ENCODE results near the gene CLCN6. TPM values are rescaled to one million over a fixed set of nuclear protein-coding genes. Genes with fewer than 3 reads are reported as not detected.

CLCN6 gene
- total RNA-seq (2016; rRNA removed; fragmentation: Illumina TruSeq; extraction: Trizol) (10.1 and 19.3 TPM in 2 replicates), polyA plus RNA-seq (2011; rRNA removed) (14.9 and 19.9 TPM in 2 replicates), polyA minus RNA-seq (2011; rRNA and poly(A)+ RNA removed; ENCODE audit: low replicate concordance) (10.8 and 21.4 TPM in 2 replicates), Bru-seq, nascent RNA (percentile 87 among the genes with signal in this experiment), BruChase-seq, experiment 1, labeled RNA remaining after a 6-hour chase (percentile 90 among the genes with signal in this experiment), BruChase-seq, experiment 2, labeled RNA remaining after a 2-hour chase (percentile 93 among the genes with signal in this experiment)
- 3.7 and 4.0 TPM in 2 replicates for total RNA-seq (2016; cell fraction: cytosol; rRNA removed; fragmentation: Illumina TruSeq; extraction: Trizol; ENCODE audit: low read depth)
- total RNA-seq (2016; cell fraction: insoluble cytoplasmic fraction; rRNA removed; fragmentation: Illumina TruSeq; extraction: Trizol) = 7.6 and 20.5 TPM in 2 replicates
- total RNA-seq (2016; cell fraction: membrane; rRNA removed; fragmentation: Illumina TruSeq; extraction: Trizol) = 5.4 and 6.2 TPM in 2 replicates
- total RNA-seq (2016; cell fraction: nucleus; rRNA removed; fragmentation: Illumina TruSeq; extraction: Trizol) = 39.7 and 42.7 TPM in 2 replicates
- polyA plus RNA-seq (2011; cell fraction: cytosol; rRNA removed) = 8.3 and 12.0 TPM in 2 replicates
- 67.2 and 84.3 TPM in 2 replicates for polyA plus RNA-seq (2011; cell fraction: nucleus; rRNA removed)
- 25.5 and 26.0 TPM in 2 replicates for polyA plus RNA-seq (2012)
- 1.4 and 1.6 TPM in 2 replicates for polyA plus RNA-seq (2016; cell fraction: cytosol; fragmentation: Illumina TruSeq; extraction: Trizol; ENCODE audit: low read depth)
- polyA plus RNA-seq (2016; cell fraction: insoluble cytoplasmic fraction; fragmentation: Illumina TruSeq; extraction: Trizol; ENCODE audit: low read depth) = 4.8 and 8.2 TPM in 2 replicates
- 3.7 and 4.3 TPM in 2 replicates for polyA plus RNA-seq (2016; cell fraction: membrane; fragmentation: Illumina TruSeq; extraction: Trizol; ENCODE audit: low read depth)
- 103 and 104 TPM in 2 replicates for polyA plus RNA-seq (2016; cell fraction: nucleus; fragmentation: Illumina TruSeq; extraction: Trizol; ENCODE audit: insufficient read depth, low read depth)
- 8.2 and 9.7 TPM in 2 replicates for polyA minus RNA-seq (2011; cell fraction: cytosol; rRNA and poly(A)+ RNA removed)
- polyA minus RNA-seq (2011; cell fraction: nucleus; rRNA and poly(A)+ RNA removed) = 37.9 and 38.6 TPM in 2 replicates
- long read RNA-seq, experiment 1, full-length matches to known transcripts = 2 of 6 reads
- long read RNA-seq, experiment 1, partial matches to known transcripts = 1 of 6 reads
- long read RNA-seq, experiment 1, other reads (novel, unspliced or antisense) = 3 of 6 reads
- long read RNA-seq, experiment 2, full-length matches to known transcripts = 1 of 15 reads
- long read RNA-seq, experiment 2, partial matches to known transcripts = 2 of 15 reads
- long read RNA-seq, experiment 2, other reads (novel, unspliced or antisense) = 12 of 15 reads

GRCh38 chr1:11805422-11806306 is at the start of gene CLCN6, which contains the start of gene MTHFR:
Gene CLCN6, plus strand, starts transcription at chr1:11806191. Its CDS starts 72 bp downstream, at chr1:11806263.
Gene MTHFR, minus strand, starts transcription at chr1:11805964. Its CDS starts 2,848 bp downstream, at chr1:11803116.
- ChIA-PET CTCF (ENCODE audit: low intra/inter-chr PET ratio, low total read pairs) (no interaction called here), POLR2A (interaction anchor here (0.6 to 3.2 kb wide), 22 partner anchors 8 to 543 kb away, joined by 3 to 31 read pairs (median 5); partner anchors contain the start of genes AGTRAP, FBXO2, MFN2 and MIIP)
- WGBS (ENCODE audit: low lambda C conversion rate) = under 1% methylated on average over 22 of the region's 72 CpGs
- Histone ChIP-seq H3K4me2 (ENCODE audit: low read depth, low read length) (peak within 1 kb of the TSS; percentile 97), H3K9me3 (ENCODE audit: low read length) (no peaks in the 10 kb centered on the region), H3K79me2 (ENCODE audit: insufficient read depth, low read length) (peaks cover 49% of the 10 kb centered on the region), H3K27ac (ENCODE audit: extremely low read length, insufficient read depth, low read length) (peak within 1 kb of the TSS; percentile 94), H3K27me3 (ENCODE audit: control insufficient read depth in 1 of 2, insufficient read depth in 2 of 2, low read length in 2 of 2) (no peaks in the 10 kb centered on the region; a peak in 1 of 5 replicates), H3K36me3 (replicated peaks in 1 of 2; ENCODE audit: control insufficient read depth in 1 of 2, insufficient read depth in 2 of 2, low read length in 2 of 2) (peaks cover 5 to 35% of the 10 kb centered on the region in 2 experiments), H3K9ac (ENCODE audit: insufficient read depth, low read depth, low read length) (peak within 1 kb of the TSS; percentile 93), H3K4me3 (replicated peaks in 1 of 3; ENCODE audit: insufficient read depth in 1 of 3, low read depth in 2 of 3, low read length in 3 of 3) (peak within 1 kb of the TSS; percentile 86 to 88 (median 87)), H4K20me1 (ENCODE audit: insufficient read depth, low read length) (peaks cover 8% of the 10 kb centered on the region; the same call in 1 of the 2 replicates), H3K4me1 (ENCODE audit: insufficient read depth, low read length) (peaks cover 69% of the 10 kb centered on the region), H2AFZ (ENCODE audit: low read length) (no peak within 1 kb of the TSS)
- FAIRE-seq (peak; percentile 95), ATAC-seq (peak; percentile 92), DNase-seq (ENCODE audit: low spot score) (peak; percentile 98)
- TSS peak; percentile 65 for BruUV-seq (replicated peaks)
- intact Hi-C loops (cut with micrococcal nuclease; ENCODE audit: unreplicated experiment) (no loop called here), in situ Hi-C loops (cut with HindIII; ENCODE audit: extremely low pct_ligation_motif_present, low pct_unique_long_range_greater_than_20kb) (no loop called here)
- TF ChIP-seq RBAK (CRISPR knock-in tag; IDR thresholded peaks at IDR 0.05) (0 out of 2 replicates have a peak, but pooled peaks have one; percentile 2), FOSL1 (CRISPR knock-in tag; IDR thresholded peaks at IDR 0.05; ENCODE audit: borderline replicate concordance) (peak; percentile 51; the same call in 1 of the 2 replicates), ZBTB7A (CRISPR knock-in tag; IDR thresholded peaks at IDR 0.05) (no peak; the same call in 1 of the 2 replicates), DNMT1 (CRISPR knock-in tag; IDR thresholded peaks at IDR 0.05) (0 out of 2 replicates have a peak, but pooled peaks have one; percentile 23), JDP2 (CRISPR knock-in tag; IDR thresholded peaks at IDR 0.05; ENCODE audit: borderline replicate concordance) (no peak; the same call in 1 of the 2 replicates), BCL6 (CRISPR knock-in tag; IDR thresholded peaks at IDR 0.05) (peak; percentile 26), ZNF230 (CRISPR knock-in tag; IDR thresholded peaks at IDR 0.05) (peak; percentile 19; the same call in 1 of the 2 replicates), ZSCAN30 (CRISPR knock-in tag; IDR thresholded peaks at IDR 0.05) (no peak), ATM (IDR thresholded peaks at IDR 0.05; ENCODE audit: borderline replicate concordance) (no peak), ZC3H4 (CRISPR knock-in tag; IDR thresholded peaks at IDR 0.05; ENCODE audit: borderline replicate concordance) (no peak), DPF2 (CRISPR knock-in tag; IDR thresholded peaks at IDR 0.05; ENCODE audit: borderline replicate concordance, low read depth) (0 out of 2 replicates have a peak, but pooled peaks have one; percentile 38), SRF (IDR thresholded peaks at IDR 0.05; ENCODE audit: low read depth, low read length) (no peak)
- TF ChIP-seq, protein P1, sequence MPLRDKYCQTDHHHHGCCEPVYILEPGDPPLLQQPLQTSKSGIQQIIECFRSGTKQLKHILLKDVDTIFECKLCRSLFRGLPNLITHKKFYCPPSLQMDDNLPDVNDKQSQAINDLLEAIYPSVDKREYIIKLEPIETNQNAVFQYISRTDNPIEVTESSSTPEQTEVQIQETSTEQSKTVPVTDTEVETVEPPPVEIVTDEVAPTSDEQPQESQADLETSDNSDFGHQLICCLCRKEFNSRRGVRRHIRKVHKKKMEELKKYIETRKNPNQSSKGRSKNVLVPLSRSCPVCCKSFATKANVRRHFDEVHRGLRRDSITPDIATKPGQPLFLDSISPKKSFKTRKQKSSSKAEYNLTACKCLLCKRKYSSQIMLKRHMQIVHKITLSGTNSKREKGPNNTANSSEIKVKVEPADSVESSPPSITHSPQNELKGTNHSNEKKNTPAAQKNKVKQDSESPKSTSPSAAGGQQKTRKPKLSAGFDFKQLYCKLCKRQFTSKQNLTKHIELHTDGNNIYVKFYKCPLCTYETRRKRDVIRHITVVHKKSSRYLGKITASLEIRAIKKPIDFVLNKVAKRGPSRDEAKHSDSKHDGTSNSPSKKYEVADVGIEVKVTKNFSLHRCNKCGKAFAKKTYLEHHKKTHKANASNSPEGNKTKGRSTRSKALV (CRISPR knock-in tag; IDR thresholded peaks at IDR 0.05) = 0 out of 2 replicates have a peak, but pooled peaks have one; percentile 29
- TF ChIP-seq, protein P2, sequence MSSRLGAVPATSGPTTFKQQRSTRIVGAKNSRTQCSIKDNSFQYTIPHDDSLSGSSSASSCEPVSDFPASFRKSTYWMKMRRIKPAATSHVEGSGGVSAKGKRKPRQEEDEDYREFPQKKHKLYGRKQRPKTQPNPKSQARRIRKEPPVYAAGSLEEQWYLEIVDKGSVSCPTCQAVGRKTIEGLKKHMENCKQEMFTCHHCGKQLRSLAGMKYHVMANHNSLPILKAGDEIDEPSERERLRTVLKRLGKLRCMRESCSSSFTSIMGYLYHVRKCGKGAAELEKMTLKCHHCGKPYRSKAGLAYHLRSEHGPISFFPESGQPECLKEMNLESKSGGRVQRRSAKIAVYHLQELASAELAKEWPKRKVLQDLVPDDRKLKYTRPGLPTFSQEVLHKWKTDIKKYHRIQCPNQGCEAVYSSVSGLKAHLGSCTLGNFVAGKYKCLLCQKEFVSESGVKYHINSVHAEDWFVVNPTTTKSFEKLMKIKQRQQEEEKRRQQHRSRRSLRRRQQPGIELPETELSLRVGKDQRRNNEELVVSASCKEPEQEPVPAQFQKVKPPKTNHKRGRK (CRISPR knock-in tag; IDR thresholded peaks at IDR 0.05) = no peak

Data from HepG2 (cell line).